ENCODE measurements around the gene TACC2. TPM values are rescaled to one million over a fixed set of nuclear protein-coding genes. Genes with fewer than 3 reads are reported as not detected.

Gene TACC2
- total RNA-seq, 4 donors from 2014 or later = 11.5 to 73.0 (median 14.5) TPM

DNA sequence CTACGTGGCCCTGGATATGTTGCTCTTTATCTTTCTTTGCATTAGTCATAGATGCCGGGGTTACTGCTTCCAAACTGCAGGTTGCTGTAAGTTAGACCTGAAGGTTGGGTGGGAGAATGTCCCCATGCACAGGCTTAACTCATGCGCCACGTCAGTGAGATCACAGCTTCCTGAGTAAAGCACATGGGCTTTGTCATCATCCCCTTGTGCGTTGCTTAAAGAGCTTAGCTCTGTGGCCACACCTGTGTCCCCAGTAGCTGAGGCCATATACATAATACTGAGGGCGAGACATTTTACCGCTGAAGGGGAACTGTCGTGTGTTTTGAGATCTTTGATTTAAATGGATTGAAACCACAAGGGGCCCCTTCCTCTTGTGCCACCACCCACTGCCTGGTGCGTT lies 236.4 kb downstream of the TACC2 start:
- H3K27me3 ChIP-seq = no peaks in the 10 kb centered on the region
- H3K4me1 ChIP-seq = no peaks in the 10 kb centered on the region
- H3K36me3 ChIP-seq = no peaks in the 10 kb centered on the region
- no peak for DNase-seq
- intact Hi-C loops (cut with DNase I; ENCODE audit: low total_unique reads) = no loop called here
- TF ChIP-seq POLR2A (IDR thresholded peaks at IDR 0.05) = no peak
- no peak for TF ChIP-seq CTCF (IDR thresholded peaks at IDR 0.05)
- H3K27ac ChIP-seq = no peak overlapping the region
- H3K4me3 ChIP-seq = no peak overlapping the region
- no peaks in the 10 kb centered on the region for H3K9me3 ChIP-seq

DNA sequence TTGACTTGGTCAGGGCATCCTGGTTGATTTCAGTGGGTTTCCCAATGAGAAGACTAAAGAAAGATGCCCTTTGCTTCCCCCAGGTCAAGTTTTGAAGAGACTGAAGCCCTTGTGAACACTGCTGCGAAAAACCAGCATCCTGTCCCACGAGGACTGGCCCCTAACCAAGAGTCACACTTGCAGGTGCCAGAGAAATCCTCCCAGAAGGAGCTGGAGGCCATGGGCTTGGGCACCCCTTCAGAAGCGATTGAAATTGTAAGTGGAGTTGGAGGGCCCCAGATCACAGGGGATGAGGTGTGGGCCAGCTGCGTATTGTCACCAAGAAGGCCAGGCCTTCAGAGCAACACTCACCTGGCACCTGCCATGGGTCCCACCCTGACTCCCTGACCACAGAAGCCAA lies 238.8 kb downstream of the TACC2 start:
- Histone ChIP-seq H3K4me1 (no peaks in the 10 kb centered on the region), H3K36me3 (no peaks in the 10 kb centered on the region), H3K9me3 (no peaks in the 10 kb centered on the region), H3K27ac (no peak overlapping the region), H3K4me3 (no peak overlapping the region), H3K27me3 (no peaks in the 10 kb centered on the region)
- DNase-seq = no peak
- intact Hi-C loops (cut with DNase I; ENCODE audit: low total_unique reads) = no loop called here
- no peak for TF ChIP-seq POLR2A (IDR thresholded peaks at IDR 0.05)
- no peak for TF ChIP-seq CTCF (IDR thresholded peaks at IDR 0.05)

DNA sequence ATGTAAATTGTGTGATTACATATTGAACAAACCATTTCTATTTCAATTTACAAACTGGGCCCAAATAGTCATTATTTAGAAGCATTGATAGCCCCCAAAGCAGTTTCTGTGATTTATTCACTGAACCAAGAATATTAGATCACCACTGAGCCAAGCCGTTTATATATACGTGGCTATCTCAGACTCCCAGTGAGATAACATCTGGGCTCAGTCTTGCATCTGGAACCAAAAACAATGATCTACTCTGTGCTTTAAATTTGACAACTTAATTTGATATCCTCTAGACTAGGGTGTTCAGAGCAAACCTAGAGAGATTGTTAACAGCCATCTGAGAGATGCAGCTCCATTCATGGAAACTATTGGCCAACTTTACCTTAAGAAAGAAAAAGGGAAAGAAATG lies 240.7 kb downstream of the TACC2 start:
- H3K9me3 ChIP-seq = no peaks in the 10 kb centered on the region
- no peak overlapping the region for H3K27ac ChIP-seq
- H3K4me1 ChIP-seq = no peaks in the 10 kb centered on the region
- H3K36me3 ChIP-seq = no peaks in the 10 kb centered on the region
- no peak overlapping the region for H3K4me3 ChIP-seq
- TF ChIP-seq CTCF (IDR thresholded peaks at IDR 0.05) (no peak), POLR2A (IDR thresholded peaks at IDR 0.05) (no peak)
- DNase-seq = no peak
- no peaks in the 10 kb centered on the region for H3K27me3 ChIP-seq
- intact Hi-C loops (cut with DNase I; ENCODE audit: low total_unique reads) = no loop called here

DNA sequence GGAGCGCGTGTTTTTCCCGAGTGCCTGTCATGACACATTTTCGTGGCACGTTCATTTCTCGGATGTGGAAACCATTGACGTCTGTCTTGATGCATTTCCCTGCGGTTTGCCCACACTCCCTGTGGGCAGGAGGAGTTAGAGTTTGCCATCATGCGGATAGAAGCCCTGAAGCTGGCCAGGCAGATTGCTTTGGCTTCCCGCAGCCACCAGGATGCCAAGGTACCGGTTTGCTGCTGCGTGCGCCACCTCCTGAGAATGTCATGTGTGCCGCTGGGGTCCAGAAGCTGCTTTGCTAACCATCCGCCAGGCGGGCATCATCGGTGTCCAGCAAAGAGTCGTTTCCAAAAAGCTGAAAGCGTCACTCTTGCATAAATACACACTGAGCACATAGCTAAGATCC lies 241.3 kb downstream of the TACC2 start:
- H3K36me3 ChIP-seq = no peaks in the 10 kb centered on the region
- H3K4me3 ChIP-seq = no peak overlapping the region
- H3K27ac ChIP-seq = no peak overlapping the region
- no peaks in the 10 kb centered on the region for H3K27me3 ChIP-seq
- H3K9me3 ChIP-seq = no peaks in the 10 kb centered on the region
- intact Hi-C loops (cut with DNase I; ENCODE audit: low total_unique reads) = no loop called here
- no peaks in the 10 kb centered on the region for H3K4me1 ChIP-seq
- DNase-seq = no peak
- TF ChIP-seq POLR2A (IDR thresholded peaks at IDR 0.05) = no peak
- no peak for TF ChIP-seq CTCF (IDR thresholded peaks at IDR 0.05)

- Histone ChIP-seq H3K27ac (no peak overlapping the region), H3K36me3 (no peaks in the 10 kb centered on the region)
Measured at GRCh38 chr10:122232769-122233168, 243.8 kb downstream of the TACC2 start.

More at GRCh38 chr10:122232769-122233168, 243.8 kb downstream of the TACC2 start:
- intact Hi-C loops (cut with DNase I; ENCODE audit: low total_unique reads) = no loop called here
- no peaks in the 10 kb centered on the region for H3K27me3 ChIP-seq
- no peaks in the 10 kb centered on the region for H3K9me3 ChIP-seq
- TF ChIP-seq POLR2A (IDR thresholded peaks at IDR 0.05) = no peak
- no peak for TF ChIP-seq CTCF (IDR thresholded peaks at IDR 0.05)
- no peaks in the 10 kb centered on the region for H3K4me1 ChIP-seq
- no peak overlapping the region for H3K4me3 ChIP-seq
- no peak for DNase-seq
